DOHH2 (cell line): ENCODE measurements around the gene BLVRB.

Experiments used
- H3F3A ChIP-seq: fragments of 200-600 bp; sonication (generic), shearing (Covaris generic); 2 replicates; pipeline ENCODE4 v1.6.0; 2016; ENCODE audit warnings: antibody characterized with exemption, mild to moderate bottlenecking; ENCODE audit not compliant: control insufficient read depth, insufficient read depth
- H3K27ac ChIP-seq: fragments of 200-600 bp; sonication (generic); 2 replicates; pipeline ENCODE4 v1.5.1; 2014; ENCODE audit warnings: low read depth, mild to moderate bottlenecking, low read length, moderate library complexity
- H3K27me3 ChIP-seq: fragments of 200-600 bp; sonication (generic); 2 replicates; pipeline ENCODE4 v1.6.1; 2014; ENCODE audit warnings: mild to moderate bottlenecking, low read length, mixed read lengths; ENCODE audit not compliant: control insufficient read depth
- H3K36me3 ChIP-seq: fragments of 200-600 bp; sonication (generic); 2 replicates; pipeline ENCODE4 v1.6.1; 2014; ENCODE audit warnings: mild to moderate bottlenecking, low read length, moderate library complexity, mixed read lengths; ENCODE audit not compliant: control insufficient read depth
- H3K4me1 ChIP-seq: fragments of 200-600 bp; sonication (generic); 2 replicates; pipeline ENCODE4 v1.6.1; 2014; ENCODE audit warnings: mild to moderate bottlenecking, low read length, mixed read lengths; ENCODE audit not compliant: control insufficient read depth
- H3K4me2 ChIP-seq: fragments of 200-600 bp; sonication (generic); 2 replicates; pipeline ENCODE4 v1.6.0; 2014; ENCODE audit warnings: mild to moderate bottlenecking, low read length, moderate library complexity
- H3K4me3 ChIP-seq: fragments of 200-600 bp; sonication (generic); 2 replicates; pipeline ENCODE4 v1.5.1; 2014; ENCODE audit warnings: mild to moderate bottlenecking, low read length, mixed read lengths
- H3K79me2 ChIP-seq: fragments of 200-600 bp; sonication (generic); 2 replicates; pipeline ENCODE4 v1.6.1; 2014; ENCODE audit warnings: mild to moderate bottlenecking, low read length, mixed read lengths; ENCODE audit not compliant: control insufficient read depth
- H3K9me2 ChIP-seq: fragments of 200-600 bp; sonication (generic); replicated peaks from 2 replicates; pipeline ENCODE4 v1.6.1; 2014; ENCODE audit warnings: mild to moderate bottlenecking, low read length, mixed read lengths; ENCODE audit not compliant: control insufficient read depth
- H3K9me3 ChIP-seq: fragments of 200-600 bp; sonication (generic); 2 replicates; pipeline ENCODE4 v1.6.1; 2014; ENCODE audit warnings: antibody characterized with exemption, low read length, mixed read lengths; ENCODE audit not compliant: control insufficient read depth, insufficient read depth
- H4K20me1 ChIP-seq: fragments of 200-600 bp; sonication (generic); 2 replicates; pipeline ENCODE4 v1.6.0; 2014; ENCODE audit warnings: low read depth, mild to moderate bottlenecking, antibody characterized with exemption, low read length, moderate library complexity; ENCODE audit not compliant: control insufficient read depth, insufficient read depth
- EZH2phosphoT487 ChIP-seq: fragments of 200-600 bp; sonication (generic); IDR thresholded peaks from 2 replicates; pipeline ENCODE4 v1.6.1; 2017; ENCODE audit warnings: borderline replicate concordance, mild to moderate bottlenecking, antibody characterized with exemption, low read length, moderate library complexity, mixed read lengths
- TF ChIP-seq, protein P1 (sequence below): fragments of 200-600 bp; sonication (generic); IDR thresholded peaks from one replicate; pipeline ENCODE4 v1.5.1; 2014; ENCODE audit warnings: antibody characterized with exemption, mild to moderate bottlenecking, low read depth, low read length; ENCODE audit not compliant: poor library complexity, severe bottlenecking

BLVRB gene

DNA sequence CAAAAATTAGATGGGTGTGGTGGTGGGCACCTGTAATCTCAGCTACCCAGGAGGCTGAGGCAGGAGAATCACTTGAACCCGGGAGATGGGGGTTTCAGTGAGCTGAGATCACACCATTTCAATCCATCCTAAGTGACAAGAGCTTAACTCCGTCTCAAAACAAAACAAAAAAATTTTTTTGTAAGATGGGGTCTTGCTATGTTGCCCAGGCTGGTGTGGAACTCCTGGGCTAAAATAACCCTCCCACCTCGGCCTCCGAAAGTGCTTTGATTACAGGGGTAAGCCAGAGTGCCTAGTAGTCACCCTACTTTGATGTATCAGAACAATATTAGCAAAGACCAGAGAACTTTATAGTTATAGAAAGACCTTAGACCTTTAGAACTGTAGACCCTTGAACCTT, 9.2 kb upstream of the BLVRB start:
- no peaks in the 10 kb centered on the region for H3K9me2 ChIP-seq
- H3K9me3 ChIP-seq = no peaks in the 10 kb centered on the region
- H3K4me2 ChIP-seq = no peak overlapping the region
- no peaks in the 10 kb centered on the region for H3K4me1 ChIP-seq
- no peaks in the 10 kb centered on the region for H4K20me1 ChIP-seq
- H3K27me3 ChIP-seq = no peaks in the 10 kb centered on the region
- H3K4me3 ChIP-seq = no peak overlapping the region
- H3F3A ChIP-seq = no peaks in the 10 kb centered on the region
- no peaks in the 10 kb centered on the region for H3K36me3 ChIP-seq
- no peak overlapping the region for H3K27ac ChIP-seq
- H3K79me2 ChIP-seq = no peaks in the 10 kb centered on the region
- TF ChIP-seq EZH2phosphoT487 = no peak
- TF ChIP-seq, protein P1, sequence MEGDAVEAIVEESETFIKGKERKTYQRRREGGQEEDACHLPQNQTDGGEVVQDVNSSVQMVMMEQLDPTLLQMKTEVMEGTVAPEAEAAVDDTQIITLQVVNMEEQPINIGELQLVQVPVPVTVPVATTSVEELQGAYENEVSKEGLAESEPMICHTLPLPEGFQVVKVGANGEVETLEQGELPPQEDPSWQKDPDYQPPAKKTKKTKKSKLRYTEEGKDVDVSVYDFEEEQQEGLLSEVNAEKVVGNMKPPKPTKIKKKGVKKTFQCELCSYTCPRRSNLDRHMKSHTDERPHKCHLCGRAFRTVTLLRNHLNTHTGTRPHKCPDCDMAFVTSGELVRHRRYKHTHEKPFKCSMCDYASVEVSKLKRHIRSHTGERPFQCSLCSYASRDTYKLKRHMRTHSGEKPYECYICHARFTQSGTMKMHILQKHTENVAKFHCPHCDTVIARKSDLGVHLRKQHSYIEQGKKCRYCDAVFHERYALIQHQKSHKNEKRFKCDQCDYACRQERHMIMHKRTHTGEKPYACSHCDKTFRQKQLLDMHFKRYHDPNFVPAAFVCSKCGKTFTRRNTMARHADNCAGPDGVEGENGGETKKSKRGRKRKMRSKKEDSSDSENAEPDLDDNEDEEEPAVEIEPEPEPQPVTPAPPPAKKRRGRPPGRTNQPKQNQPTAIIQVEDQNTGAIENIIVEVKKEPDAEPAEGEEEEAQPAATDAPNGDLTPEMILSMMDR = no peak

DNA sequence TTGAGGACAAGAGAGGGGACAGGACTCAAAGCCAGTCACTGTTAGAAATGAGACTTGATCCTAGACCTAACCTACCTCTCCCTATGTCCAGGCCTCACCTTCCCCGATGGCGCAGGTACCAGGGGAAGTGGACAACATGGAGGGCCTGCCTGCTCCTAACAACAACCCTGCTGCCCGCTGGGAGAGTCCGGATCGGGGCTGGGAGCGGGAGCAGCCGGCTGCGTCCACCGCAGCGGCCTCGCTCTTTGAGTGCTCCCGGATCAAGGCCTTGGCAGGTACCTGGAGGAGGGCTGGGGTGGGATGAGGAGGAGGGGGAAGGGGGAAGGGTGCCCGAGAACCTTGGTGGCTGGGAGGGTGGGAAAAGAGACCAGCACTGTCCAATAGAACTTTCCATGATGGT, 7.0 kb upstream of the BLVRB start:
- Histone ChIP-seq H3K79me2 (no peaks in the 10 kb centered on the region), H3K4me1 (no peaks in the 10 kb centered on the region), H3K9me2 (no peaks in the 10 kb centered on the region), H3K4me3 (no peak overlapping the region), H4K20me1 (no peaks in the 10 kb centered on the region), H3F3A (no peaks in the 10 kb centered on the region), H3K27me3 (peaks cover 2% of the 10 kb centered on the region; the same call in 1 of the 2 replicates), H3K9me3 (no peaks in the 10 kb centered on the region), H3K4me2 (no peak overlapping the region), H3K36me3 (no peaks in the 10 kb centered on the region), H3K27ac (no peak overlapping the region)
- TF ChIP-seq, protein P1 = no peak

DNA sequence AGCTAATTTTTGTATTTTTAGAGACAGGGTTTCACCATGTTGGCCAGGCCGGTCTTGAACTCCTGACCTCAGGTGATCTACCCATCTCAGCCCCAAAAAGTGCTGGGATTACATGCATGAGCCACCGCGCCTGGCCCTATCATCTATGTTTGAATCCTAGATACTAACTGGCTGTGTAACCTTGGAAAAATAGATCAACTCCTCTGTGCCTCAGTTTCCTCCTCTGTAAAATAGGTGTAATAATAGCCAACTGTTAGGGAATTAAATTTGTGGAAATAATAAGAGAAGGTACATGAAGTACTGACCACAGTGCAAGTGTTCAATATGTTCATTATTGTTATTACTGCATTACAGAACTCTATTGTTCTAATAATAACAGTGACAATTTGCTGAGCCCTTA, 5.6 kb upstream of the BLVRB start:
- H3K79me2 ChIP-seq = no peaks in the 10 kb centered on the region
- no peaks in the 10 kb centered on the region for H3K9me3 ChIP-seq
- no peak overlapping the region for H3K4me3 ChIP-seq
- no peak overlapping the region for H3K4me2 ChIP-seq
- H3F3A ChIP-seq = no peaks in the 10 kb centered on the region
- peaks cover 7% of the 10 kb centered on the region for H3K4me1 ChIP-seq
- no peak for TF ChIP-seq EZH2phosphoT487
- TF ChIP-seq, protein P1 = no peak
- no peaks in the 10 kb centered on the region for H3K9me2 ChIP-seq
- H3K36me3 ChIP-seq = no peaks in the 10 kb centered on the region
- H4K20me1 ChIP-seq = no peaks in the 10 kb centered on the region
- no peak overlapping the region for H3K27ac ChIP-seq
- peaks cover 12% of the 10 kb centered on the region for H3K27me3 ChIP-seq

DNA sequence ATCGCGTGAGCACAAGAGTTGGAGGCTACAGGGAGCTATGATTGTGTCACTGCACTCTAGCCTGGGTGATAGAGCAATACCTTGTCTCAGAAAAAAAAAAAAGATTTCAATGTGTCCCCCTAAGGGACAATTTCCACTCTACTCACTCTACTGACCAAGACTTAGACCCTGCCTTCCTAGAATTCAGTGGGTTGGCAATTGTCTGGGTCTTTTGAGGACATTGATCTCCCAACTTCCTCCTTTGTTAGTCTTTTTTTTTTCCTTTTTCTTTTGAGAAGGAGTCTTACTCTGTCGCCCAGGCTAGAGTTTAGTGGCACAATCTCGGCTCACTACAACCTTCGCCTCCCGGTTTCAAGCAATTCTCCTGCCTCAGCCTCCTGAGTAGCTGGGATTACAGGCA, 3.5 kb upstream of the BLVRB start:
- no peaks in the 10 kb centered on the region for H3F3A ChIP-seq
- peaks cover 23% of the 10 kb centered on the region for H3K4me1 ChIP-seq
- no peaks in the 10 kb centered on the region for H3K79me2 ChIP-seq
- no peaks in the 10 kb centered on the region for H3K9me3 ChIP-seq
- TF ChIP-seq, protein P1 = no peak
- TF ChIP-seq EZH2phosphoT487 = no peak
- peaks cover 13% of the 10 kb centered on the region for H3K27me3 ChIP-seq
- H3K4me3 ChIP-seq = no peak overlapping the region
- no peaks in the 10 kb centered on the region for H4K20me1 ChIP-seq
- H3K27ac ChIP-seq = no peak overlapping the region
- H3K36me3 ChIP-seq = no peaks in the 10 kb centered on the region
- no peaks in the 10 kb centered on the region for H3K9me2 ChIP-seq
- H3K4me2 ChIP-seq = no peak overlapping the region
